ENCODE measurements around the gene SERPINE2. TPM values are rescaled to one million over a fixed set of nuclear protein-coding genes. Genes with fewer than 3 reads are reported as not detected.

The SERPINE2 gene
- total RNA-seq, 1 donor: 35.3 TPM

DNA sequence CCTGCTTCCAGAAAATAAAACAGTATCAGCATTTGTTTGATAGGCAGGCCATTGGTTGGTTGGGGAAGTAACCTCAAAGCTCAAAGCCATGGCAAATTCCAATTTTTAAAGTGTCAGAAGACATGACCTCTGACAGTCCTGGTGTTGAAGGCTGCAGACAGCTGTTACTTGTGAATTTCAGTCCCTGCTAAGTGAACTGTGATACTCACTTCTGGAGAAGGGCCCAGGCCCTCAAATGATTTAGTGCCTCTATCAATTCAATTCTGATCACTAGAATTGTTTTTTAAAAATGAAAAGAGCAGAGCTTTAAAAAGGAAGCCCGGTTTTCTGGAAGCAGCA, 58.7 kb downstream of the SERPINE2 start:
- no peak for DNase-seq (ENCODE audit: low read depth in 2 of 3, low spot score in 2 of 3)

GRCh38 chr2:223979730-223980396, 59.2 kb downstream of the SERPINE2 start:
- DNase-seq (ENCODE audit: low read depth in 2 of 3, low spot score in 2 of 3): no peak

DNA sequence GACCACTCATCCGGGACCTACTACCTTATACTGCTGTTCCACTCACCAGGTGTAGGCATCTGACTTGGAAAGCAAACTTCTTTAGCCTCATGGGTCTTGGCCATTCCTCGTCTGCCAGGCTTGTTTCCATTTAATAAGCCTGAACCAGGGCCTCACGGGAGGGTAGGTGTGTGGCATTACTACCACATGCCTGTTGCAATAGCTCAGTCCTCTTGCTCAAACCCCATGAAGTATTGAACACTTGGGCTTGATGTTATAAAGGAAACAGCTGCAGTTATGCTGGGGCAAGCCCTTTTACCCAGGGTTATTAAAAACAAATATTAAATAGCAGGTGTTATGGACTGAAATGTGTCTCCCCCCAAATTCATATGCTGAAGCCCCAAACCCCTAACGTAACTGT, 60.6 kb downstream of the SERPINE2 start:
- DNase-seq (ENCODE audit: low read depth in 2 of 3, low spot score in 2 of 3): no peak

DNA sequence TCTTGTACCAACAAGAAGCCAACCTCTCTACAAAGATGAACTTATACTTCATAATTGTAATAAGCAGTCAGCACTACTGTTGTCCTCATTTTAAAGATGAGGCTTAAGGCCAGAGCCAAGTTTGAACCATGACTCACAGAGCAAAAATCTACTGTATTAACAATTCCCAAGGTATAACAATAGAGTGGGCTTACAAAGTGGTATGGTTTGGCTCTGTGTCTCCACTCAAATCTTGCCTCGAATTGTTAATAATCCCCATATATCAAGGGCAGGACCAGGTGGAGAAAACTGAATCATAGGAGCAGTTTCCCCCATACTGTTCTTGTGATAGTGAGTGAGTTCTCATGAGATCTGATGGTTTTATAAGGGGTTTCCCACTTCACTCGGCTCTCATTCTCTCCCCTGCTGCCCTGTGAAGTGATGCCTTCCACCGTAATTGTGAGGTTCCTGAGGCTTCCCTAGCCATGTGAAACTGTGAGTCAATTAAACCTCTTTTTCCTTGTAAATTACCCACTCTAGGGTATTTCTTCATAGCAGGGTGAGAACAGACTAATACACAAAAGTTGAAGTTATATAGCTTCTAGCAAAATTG, 62.4 kb downstream of the SERPINE2 start:
- DNase-seq (ENCODE audit: low read depth in 2 of 3, low spot score in 2 of 3): no peak

DNA sequence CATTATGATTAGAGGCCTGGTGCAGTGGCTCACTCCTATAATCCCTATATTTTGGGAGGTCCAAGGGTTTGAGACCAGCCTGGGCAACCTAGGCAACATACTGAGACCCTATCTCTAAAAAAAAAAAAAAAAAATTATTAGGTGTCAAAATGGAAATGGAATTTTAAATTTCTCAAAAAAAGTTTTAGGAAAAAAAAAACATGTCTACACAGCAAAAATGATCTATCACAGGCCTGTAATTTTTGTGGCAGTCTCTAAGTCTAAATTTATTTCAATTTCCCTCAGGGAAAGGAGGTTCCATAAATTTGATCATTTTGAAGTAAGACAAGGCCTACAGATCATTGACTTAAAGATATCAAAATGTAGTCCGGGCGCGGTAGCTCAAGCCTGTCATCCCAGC, 65.5 kb downstream of the SERPINE2 start:
- DNase-seq (ENCODE audit: low read depth in 2 of 3, low spot score in 2 of 3): no peak

DNA sequence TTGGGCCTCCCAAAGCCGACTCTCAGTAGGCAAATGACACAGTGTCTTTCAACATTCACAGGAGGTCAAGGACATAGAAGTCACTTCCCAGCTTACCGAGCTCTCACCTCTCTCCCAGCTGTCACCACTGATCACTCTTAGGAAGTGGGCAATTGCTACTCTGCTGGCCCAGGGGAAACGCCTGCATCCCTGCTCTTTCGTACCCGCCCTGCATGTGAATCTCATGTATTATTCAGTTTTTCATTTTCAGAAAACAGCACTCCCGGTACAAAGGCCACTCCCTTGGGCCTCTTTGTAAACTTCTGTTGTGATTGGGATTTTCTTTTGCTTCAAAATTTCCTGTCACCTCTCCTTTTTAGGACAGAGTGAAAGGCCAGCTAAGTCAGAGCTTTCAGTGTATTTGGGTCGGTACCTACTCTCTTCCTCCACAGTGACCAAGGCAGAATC, 66.4 kb downstream of the SERPINE2 start:
- DNase-seq (ENCODE audit: low read depth in 2 of 3, low spot score in 2 of 3): no peak

DNA sequence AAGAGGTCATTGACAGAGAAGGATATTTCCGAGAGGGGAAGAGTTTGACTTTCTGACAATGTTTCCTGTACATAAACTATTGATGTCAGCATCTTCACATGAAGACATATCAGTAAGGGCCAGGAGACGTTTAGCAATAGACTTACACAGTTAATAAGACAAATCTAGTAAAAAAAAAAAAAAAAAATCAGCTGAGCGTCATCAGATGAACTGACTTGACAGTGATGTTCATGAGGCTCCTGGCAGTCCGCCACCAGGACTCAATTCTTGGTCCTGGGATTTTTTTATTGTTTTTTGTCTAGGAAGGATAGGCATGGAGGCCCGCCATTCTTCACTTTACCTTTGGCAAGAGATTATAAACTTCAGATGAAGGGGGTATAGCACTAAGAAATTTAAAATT, 67.4 kb downstream of the SERPINE2 start:
- DNase-seq (ENCODE audit: low read depth in 2 of 3, low spot score in 2 of 3): no peak

DNA sequence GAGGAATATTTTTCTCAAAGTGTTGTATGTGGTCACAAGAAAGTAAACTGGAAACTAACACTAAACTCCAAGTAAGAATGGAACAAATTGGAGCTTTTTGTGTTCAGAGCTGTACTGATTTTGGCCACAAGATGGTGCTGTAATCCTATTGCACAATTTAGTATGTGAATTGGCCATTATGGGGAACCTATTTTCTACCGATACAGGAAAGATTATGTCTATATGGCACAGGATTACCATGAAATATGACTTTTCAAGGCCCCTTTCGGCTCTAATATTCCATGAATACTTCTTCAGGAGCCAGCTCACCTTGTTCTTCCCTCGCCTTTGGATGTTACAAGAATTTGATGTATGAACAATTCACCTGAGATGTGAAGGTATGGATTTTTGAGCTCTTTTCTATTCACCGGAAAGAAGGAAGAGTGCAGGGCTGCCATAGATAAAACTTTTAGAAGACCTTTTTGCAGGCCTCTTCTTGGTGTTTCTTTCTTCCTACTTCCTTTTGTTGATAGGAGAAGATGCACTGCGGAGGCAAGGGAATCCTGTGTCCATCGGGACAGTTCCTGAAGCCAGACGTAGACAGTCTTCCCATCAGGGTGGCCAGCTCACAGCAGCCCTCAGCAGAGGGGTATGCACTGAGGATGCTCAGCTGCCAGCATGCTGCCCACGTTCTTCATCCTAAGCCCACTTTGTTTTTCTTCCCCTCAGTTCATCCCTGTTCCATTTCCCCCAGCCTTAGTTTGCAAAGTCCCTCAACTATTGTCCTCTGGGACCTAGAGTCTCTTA, 68.5 kb downstream of the SERPINE2 start:
- DNase-seq (ENCODE audit: low read depth in 2 of 3, low spot score in 2 of 3): peak; percentile 40 to 79 (median 49)

- DNase-seq (ENCODE audit: low read depth in 2 of 3, low spot score in 2 of 3): no peak
Observed at GRCh38 chr2:223969856-223970255, 69.2 kb downstream of the SERPINE2 start.

DNA sequence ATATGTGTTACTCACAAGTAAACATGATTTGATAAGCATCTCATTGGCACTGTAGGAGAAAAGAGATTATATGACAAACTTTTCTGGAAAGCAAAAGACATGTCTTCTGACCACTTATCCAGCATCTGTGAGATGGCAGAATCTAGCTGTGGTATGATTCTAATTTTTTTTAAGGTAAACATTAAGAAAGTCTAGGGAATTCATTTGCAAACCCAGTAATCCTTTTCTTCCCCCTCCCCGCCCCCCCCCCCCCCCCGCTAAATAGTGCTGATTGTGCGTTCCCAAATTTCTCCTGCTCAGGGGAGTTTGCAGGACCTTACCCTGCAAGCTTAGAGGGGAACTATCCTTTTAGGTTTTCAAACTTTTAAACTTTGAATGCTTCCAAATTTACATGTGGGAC, 69.8 kb downstream of the SERPINE2 start:
- DNase-seq (ENCODE audit: low read depth in 2 of 3, low spot score in 2 of 3): no peak

- no peak for DNase-seq (ENCODE audit: low read depth in 2 of 3, low spot score in 2 of 3)
Observed at GRCh38 chr2:223967981-223968380, 71.1 kb downstream of the SERPINE2 start.

- DNase-seq (ENCODE audit: low read depth in 2 of 3, low spot score in 2 of 3): no peak
Observed at GRCh38 chr2:223959688-223960087, 79.4 kb downstream of the SERPINE2 start.

DNA sequence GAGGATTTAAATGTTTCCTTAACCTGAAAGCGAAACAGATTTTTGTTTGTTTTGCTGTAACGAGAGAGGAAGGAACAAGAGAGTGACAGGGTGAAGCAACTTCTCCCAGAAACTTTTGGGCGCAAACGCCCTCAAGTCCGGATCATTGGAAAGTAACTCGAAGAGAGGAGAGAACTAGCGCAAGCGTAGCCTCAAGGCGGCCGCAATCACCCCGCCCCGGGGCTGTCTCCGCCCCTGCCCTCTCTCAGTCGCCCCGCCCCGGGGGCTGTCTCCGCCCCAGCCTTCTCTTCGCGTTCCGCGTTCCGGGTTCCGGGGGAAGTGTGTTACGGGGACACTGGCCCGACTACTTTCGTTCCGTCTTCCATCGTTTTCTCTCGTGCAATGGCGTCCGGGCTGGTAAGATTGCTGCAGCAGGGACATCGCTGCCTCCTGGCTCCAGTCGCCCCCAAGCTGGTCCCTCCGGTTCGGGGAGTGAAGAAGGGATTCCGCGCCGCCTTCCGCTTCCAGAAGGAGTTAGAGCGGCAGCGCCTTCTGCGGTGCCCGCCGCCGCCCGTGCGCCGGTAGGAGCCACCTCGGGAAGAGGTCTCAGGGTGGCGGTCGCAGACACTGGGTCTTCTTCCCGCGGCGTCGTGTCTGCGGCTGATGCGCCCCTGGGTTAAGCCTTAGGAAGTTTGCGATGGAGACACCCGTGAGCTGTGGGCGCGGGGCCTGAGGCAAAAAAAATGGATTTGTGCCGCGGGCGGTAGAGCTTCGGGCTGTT, 81.8 kb downstream of the SERPINE2 start, which contains the start of gene MRPL44:
Gene MRPL44, plus strand, starts transcription at position 372 of the 760 bp plus-strand sequence. Its CDS starts 10 bp downstream, at position 382.
- DNase-seq (ENCODE audit: low read depth in 2 of 3, low spot score in 2 of 3): peak; percentile 93 to 96 (median 94)

DNA sequence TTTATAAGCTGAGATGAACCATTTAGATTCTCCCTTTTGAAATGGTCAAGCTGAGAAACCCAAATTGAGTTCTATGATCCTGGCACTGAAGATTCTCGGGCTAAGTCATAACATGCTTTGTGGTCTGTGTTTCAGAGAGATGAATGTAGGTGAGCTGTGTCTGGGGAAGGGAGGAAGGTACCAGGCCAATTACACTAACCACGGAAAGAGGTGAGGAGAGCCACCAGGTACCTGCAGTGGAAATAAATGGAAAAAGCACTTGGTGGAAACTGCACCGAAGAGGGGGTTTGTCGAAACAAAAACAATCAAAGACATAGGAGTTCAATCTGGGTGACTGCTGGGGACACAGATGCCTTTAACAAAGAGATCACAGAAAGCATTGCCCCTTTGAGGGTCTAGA, 82.8 kb downstream of the SERPINE2 start:
- no peak for DNase-seq (ENCODE audit: low read depth in 2 of 3, low spot score in 2 of 3)

- DNase-seq (ENCODE audit: low read depth in 2 of 3, low spot score in 2 of 3): no peak
Observed at GRCh38 chr2:223954401-223954800, 84.7 kb downstream of the SERPINE2 start.

DNA sequence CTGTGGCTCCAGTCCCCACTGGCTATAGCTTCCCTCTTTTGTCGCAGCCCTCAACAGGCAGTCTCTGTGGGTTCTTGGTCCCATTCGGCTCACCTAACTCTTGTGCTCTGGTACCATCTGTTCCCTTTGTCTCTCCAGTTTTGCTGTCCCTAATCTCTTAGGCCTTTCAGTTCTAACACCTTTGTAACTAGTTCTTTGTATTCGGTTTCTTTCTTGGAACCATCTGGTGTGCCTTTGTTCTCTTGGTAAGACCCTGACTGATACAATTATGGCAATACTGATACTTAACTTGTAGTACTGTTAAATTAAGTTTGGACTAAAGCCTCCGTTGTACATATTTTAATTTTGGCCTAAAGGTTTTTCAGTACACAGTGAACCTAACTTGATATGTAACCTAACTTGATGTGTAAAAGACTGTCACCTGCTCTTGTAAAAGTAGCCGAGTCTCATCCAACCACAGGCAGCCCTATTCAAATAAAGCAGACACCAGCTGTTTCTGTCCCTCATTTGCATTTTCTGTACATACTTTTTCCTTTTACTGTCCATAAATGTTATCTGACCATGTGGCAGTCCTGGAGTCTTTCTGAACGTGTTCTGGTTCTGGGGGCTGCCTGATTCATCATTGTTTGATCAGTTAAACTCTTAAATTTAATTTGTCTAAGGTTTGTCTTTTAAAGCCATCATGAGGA, 86.7 kb downstream of the SERPINE2 start:
- DNase-seq (ENCODE audit: low read depth in 2 of 3, low spot score in 2 of 3): no peak

GRCh38 chr2:223950448-223951347, 88.4 kb downstream of the SERPINE2 start:
- DNase-seq (ENCODE audit: low read depth in 2 of 3, low spot score in 2 of 3): no peak

DNA sequence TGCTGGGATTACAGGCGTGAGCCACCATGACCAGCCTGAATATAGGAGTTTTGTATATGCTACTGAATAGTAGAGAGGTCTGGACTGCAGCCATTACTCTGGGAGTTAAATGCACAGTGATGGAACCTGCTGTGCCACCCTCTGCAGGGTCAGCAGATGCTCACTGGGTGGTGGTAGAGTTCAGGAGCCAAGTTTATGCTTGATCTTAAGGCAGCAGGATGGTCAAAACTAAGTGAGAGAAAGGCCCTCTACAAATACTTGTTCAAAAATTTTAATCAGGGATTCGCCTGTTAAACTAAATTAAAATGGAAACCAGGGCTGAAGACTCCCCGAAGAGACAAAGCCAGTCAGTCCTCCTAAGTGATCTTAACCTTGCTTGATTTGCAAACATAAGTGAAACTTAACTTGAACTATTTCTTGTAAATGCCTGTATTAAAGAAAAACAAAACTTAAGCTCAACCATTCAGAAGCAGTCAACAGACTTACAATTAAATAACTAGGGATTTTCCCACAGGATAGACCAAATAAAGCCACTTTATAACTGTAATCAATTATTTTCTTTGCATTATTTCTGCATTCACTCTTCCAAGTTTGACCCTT, 89.7 kb downstream of the SERPINE2 start:
- DNase-seq (ENCODE audit: low read depth in 2 of 3, low spot score in 2 of 3): no peak

GRCh38 chr2:223947711-223948205, 91.3 kb downstream of the SERPINE2 start:
- DNase-seq (ENCODE audit: low read depth in 2 of 3, low spot score in 2 of 3): no peak

Measured in hematopoietic multipotent progenitor cell (in vitro differentiated cells).